SK-N-SH (cell line): ENCODE results near the gene ASIC4. TPM values are rescaled to one million over a fixed set of nuclear protein-coding genes. Genes with fewer than 3 reads are reported as not detected.

Experiments used
- CTCF ChIA-PET: fragments of 300-600, 350-600 bp; formaldehyde crosslinking; extraction: SDS; loops from one replicate; lab custom pipeline; 2021; lab: Yijun Ruan, JAX
- POLR2A ChIA-PET: fragments of 350-600 bp; sonication (Branson Sonifier 250); formaldehyde crosslinking; extraction: SDS; loops from one replicate; lab custom pipeline; 2020; ENCODE audit warnings: antibody characterized with exemption, inconsistent platforms; lab: Yijun Ruan, JAX
- DNase-seq: peaks from one replicate; pipeline ENCODE4 v3.0.0; 2012
- H2AFZ ChIP-seq: fragments of 200-600 bp; sonication (generic); 2 replicates; pipeline ENCODE4 v1.8.1; 2016; ENCODE audit warnings: antibody characterized with exemption, mild to moderate bottlenecking, low read depth
- H3F3A ChIP-seq: fragments of 200-600 bp; sonication (generic); replicated peaks from 2 replicates; pipeline ENCODE3; 2016; ENCODE audit warnings: antibody characterized with exemption, mild to moderate bottlenecking; ENCODE audit not compliant: insufficient read depth
- H3K27ac ChIP-seq, 2 experiments: fragments of 200-500 bp in 1 of 2; fragments of 200-600 bp in 1 of 2; sonication (Bioruptor generic) in 1 of 2; sonication (generic), shearing (Covaris generic) in 1 of 2; 2 replicates each; pipeline versions ENCODE4 v1.5.1 to v1.6.1; 2014 to 2016; ENCODE audit warnings: low read depth in 2 of 2, inconsistent platforms in 1 of 2, low read length in 1 of 2, mild to moderate bottlenecking in 1 of 2, mixed read lengths in 1 of 2
- H3K27me3 ChIP-seq: fragments of 200-600 bp; sonication (generic), shearing (Covaris generic); 2 replicates; pipeline ENCODE4 v1.6.1; 2016; ENCODE audit warnings: mixed run types; ENCODE audit not compliant: insufficient read depth
- H3K36me3 ChIP-seq, 2 experiments: fragments of 200-500 bp in 1 of 2; fragments of 200-600 bp in 1 of 2; sonication (Bioruptor generic) in 1 of 2; sonication (generic) in 1 of 2; replicated peaks in 1 of 2; 2 replicates each; pipeline versions ENCODE3 to v1.5.1; 2014 to 2016; ENCODE audit warnings: low read length in 1 of 2, mild to moderate bottlenecking in 1 of 2; ENCODE audit not compliant: insufficient read depth in 2 of 2, control insufficient read depth in 1 of 2
- H3K4me1 ChIP-seq, 2 experiments: fragments of 200-500 bp in 1 of 2; fragments of 200-600 bp in 1 of 2; sonication (Bioruptor generic) in 1 of 2; sonication (generic), shearing (Covaris generic) in 1 of 2; 2 replicates each; pipeline versions ENCODE4 v1.5.1 to v1.6.1; 2014 to 2016; ENCODE audit warnings: low read depth in 1 of 2, low read length in 1 of 2, mixed run types in 1 of 2; ENCODE audit not compliant: insufficient read depth in 2 of 2, control insufficient read depth in 1 of 2
- H3K4me2 ChIP-seq: fragments of 200-600 bp; sonication (generic), shearing (Covaris generic); 2 replicates; pipeline ENCODE4 v1.6.1; 2017; ENCODE audit warnings: mixed run types
- H3K4me3 ChIP-seq, 2 experiments: fragments of 200-500 bp in 1 of 2; fragments of 200-600 bp in 1 of 2; sonication (Bioruptor generic) in 1 of 2; sonication (generic), shearing (Covaris generic) in 1 of 2; 2 replicates each; pipeline versions ENCODE4 v1.5.1 to v1.8.1; 2014 to 2016; ENCODE audit warnings: low read depth in 2 of 2, inconsistent platforms in 1 of 2, low read length in 1 of 2, mild to moderate bottlenecking in 1 of 2, mixed read lengths in 1 of 2, moderate library complexity in 1 of 2
- H3K79me2 ChIP-seq: fragments of 200-600 bp; sonication (generic); 2 replicates; pipeline ENCODE4 v1.8.1; 2017; ENCODE audit warnings: mild to moderate bottlenecking; ENCODE audit not compliant: insufficient read depth
- H3K9ac ChIP-seq: fragments of 200-600 bp; sonication (generic); 2 replicates; pipeline ENCODE4 v1.6.1; 2017; ENCODE audit warnings: mixed run types
- H3K9me2 ChIP-seq: fragments of 200-600 bp; sonication (generic); 2 replicates; pipeline ENCODE4 v1.6.1; 2017; ENCODE audit warnings: mixed run types
- H3K9me3 ChIP-seq: fragments of 200-600 bp; sonication (generic); 2 replicates; pipeline ENCODE4 v1.6.1; 2017; ENCODE audit warnings: mixed run types, mild to moderate bottlenecking, moderate library complexity
- H4K20me1 ChIP-seq: fragments of 200-600 bp; sonication (generic); 2 replicates; pipeline ENCODE4 v1.6.1; 2017; ENCODE audit warnings: mild to moderate bottlenecking, mixed run types; ENCODE audit not compliant: insufficient read depth
- CTCF ChIP-seq: fragments of 200-600 bp; sonication (generic); IDR thresholded peaks from 2 replicates; pipeline ENCODE4 v1.6.1; 2017; ENCODE audit warnings: antibody characterized with exemption, mild to moderate bottlenecking, moderate library complexity
- FOXM1 ChIP-seq: IDR thresholded peaks from 2 replicates; pipeline ENCODE4 v1.4.0; 2012; ENCODE audit warnings: low read depth, mild to moderate bottlenecking
- GABPA ChIP-seq: IDR thresholded peaks from 2 replicates; pipeline ENCODE4 v1.4.0; 2012; ENCODE audit warnings: low read depth, mild to moderate bottlenecking
- GATA2 ChIP-seq: sonication (generic); formaldehyde crosslinking; IDR thresholded peaks from 2 replicates; pipeline ENCODE4 v1.5.0; 2020; ENCODE audit warnings: mild to moderate bottlenecking, missing genetic modification reagents
- IRF3 ChIP-seq: fragments of 150-350 bp; IDR thresholded peaks from 2 replicates; pipeline ENCODE4 v1.6.1; 2016; ENCODE audit warnings: mild to moderate bottlenecking, low read depth, low read length
- JUND ChIP-seq: IDR thresholded peaks from 2 replicates; pipeline ENCODE4 v1.4.0; 2012
- MAX ChIP-seq: IDR thresholded peaks from 2 replicates; pipeline ENCODE4 v1.4.0; 2012; ENCODE audit warnings: low read depth
- MXI1 ChIP-seq: IDR thresholded peaks from 2 replicates; pipeline ENCODE4 v1.6.1; 2012; ENCODE audit warnings: mild to moderate bottlenecking, low read depth, low read length, improper control_type of control experiment
- PBX3 ChIP-seq: IDR thresholded peaks from 2 replicates; pipeline ENCODE4; 2012
- RCOR1 ChIP-seq: fragments of 150-350 bp; IDR thresholded peaks from 2 replicates; pipeline ENCODE4 v1.6.1; 2017; ENCODE audit warnings: antibody characterized with exemption, low read length
- RXRA ChIP-seq: IDR thresholded peaks from 2 replicates; pipeline ENCODE4 v1.4.0; 2012; ENCODE audit warnings: low read depth, mild to moderate bottlenecking, borderline replicate concordance
- SIN3A ChIP-seq: IDR thresholded peaks from 2 replicates; pipeline ENCODE4 v1.6.1; 2012; ENCODE audit warnings: low read depth, mild to moderate bottlenecking, low read length, moderate library complexity, borderline replicate concordance
- TCF12 ChIP-seq: IDR thresholded peaks from 2 replicates; pipeline ENCODE4 v1.4.0; 2012
- polyA plus RNA-seq, 3 experiments: library from polyadenylated mRNA; depleted of rRNA; stranded (reverse); fragments of >200 nt; gene quantifications; 2 replicates each; pipeline ENCODE4 v1.2.3, GENCODE V29; 2012
- TF ChIP-seq, protein P1 (sequence below): fragments of 150-350 bp; IDR thresholded peaks from 2 replicates; pipeline ENCODE4 v1.6.1; 2017; ENCODE audit warnings: antibody characterized with exemption, low read length, low read depth, borderline replicate concordance

Gene ASIC4
- polyA plus RNA-seq, 1 of the 3 experiments (the other 2 are of a cell fraction): 0.05 TPM

- TF ChIP-seq RXRA (no peak), PBX3 (no peak), GABPA (no peak), SIN3A (no peak), TCF12 (no peak), JUND (no peak), MAX (no peak), IRF3 (no peak), GATA2 (no peak), MXI1 (no peak), RCOR1 (no peak), CTCF (no peak), FOXM1 (no peak)
- TF ChIP-seq, protein P1, sequence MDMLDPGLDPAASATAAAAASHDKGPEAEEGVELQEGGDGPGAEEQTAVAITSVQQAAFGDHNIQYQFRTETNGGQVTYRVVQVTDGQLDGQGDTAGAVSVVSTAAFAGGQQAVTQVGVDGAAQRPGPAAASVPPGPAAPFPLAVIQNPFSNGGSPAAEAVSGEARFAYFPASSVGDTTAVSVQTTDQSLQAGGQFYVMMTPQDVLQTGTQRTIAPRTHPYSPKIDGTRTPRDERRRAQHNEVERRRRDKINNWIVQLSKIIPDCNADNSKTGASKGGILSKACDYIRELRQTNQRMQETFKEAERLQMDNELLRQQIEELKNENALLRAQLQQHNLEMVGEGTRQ: no peak
- TF ChIP-seq, all 33 proteins: peak for 0
- H3K27ac ChIP-seq: peak overlapping the region in 1 of 2 experiments; percentile 81; a peak in 2 of 4 replicates
- no peak overlapping the region for H3K4me3 ChIP-seq
- no peak overlapping the region for H3K4me2 ChIP-seq
- POLR2A ChIA-PET: no interaction called here
- no peaks in the 10 kb centered on the region for H3K9me2 ChIP-seq
- H3K79me2 ChIP-seq: peaks cover 20% of the 10 kb centered on the region
- H3F3A ChIP-seq: no peaks in the 10 kb centered on the region
- peaks cover 13 to 82% of the 10 kb centered on the region in 2 experiments for H3K4me1 ChIP-seq
- no peak overlapping the region for H3K9ac ChIP-seq
- DNase-seq: no peak
- H3K9me3 ChIP-seq: no peaks in the 10 kb centered on the region
- peaks cover 12 to 23% of the 10 kb centered on the region in 2 experiments for H3K36me3 ChIP-seq
- H2AFZ ChIP-seq: no peak overlapping the region
- no peaks in the 10 kb centered on the region for H4K20me1 ChIP-seq
- CTCF ChIA-PET: interaction anchor here (0.6 to 62.1 kb wide), 5 partner anchors 8 to 604 kb away, joined by 3 to 2824 read pairs (median 4); partner anchors contain the start of genes ASIC4, CHPF, GMPPA and TMEM198
- no peaks in the 10 kb centered on the region for H3K27me3 ChIP-seq
These were observed 11.7 kb upstream of the ASIC4 start for GRCh38 chr2:219502618-219503017.
